H1 (cell line): ENCODE results near the gene OBSCN. TPM values are rescaled to one million over a fixed set of nuclear protein-coding genes. Genes with fewer than 3 reads are reported as not detected.

Experiments
- CTCF ChIA-PET: fragments of 300-600 bp; sonication (Branson Sonifier 250); formaldehyde crosslinking; loops from one replicate; lab custom pipeline; 2021; ENCODE audit not compliant: partially characterized antibody; lab: Charles Lee
- POLR2A ChIA-PET: fragments of 300-600 bp; sonication (Branson Sonifier 250); formaldehyde crosslinking; loops from one replicate; lab custom pipeline; 2021; ENCODE audit warnings: inconsistent platforms; ENCODE audit not compliant: partially characterized antibody; lab: Charles Lee
- DNase-seq, 2 experiments: peaks; one replicate each; pipeline versions ENCODE4 v3.0.0 to v3.0.0-alpha.2; 2010 to 2022; ENCODE audit warnings: low spot score in 2 of 2, low read depth in 1 of 2, mixed read lengths in 1 of 2
- FAIRE-seq: peaks from 2 replicates; lab custom pipeline; 2011; peaks lifted over from hg19 to GRCh38; lab: Jason Lieb, UNC
- H2AFZ ChIP-seq: 2 replicates; pipeline ENCODE4 v1.8.1; 2012; ENCODE audit warnings: low read length, inconsistent platforms
- H2AK5ac ChIP-seq: 2 replicates; pipeline ENCODE4 v1.6.1; 2013; ENCODE audit warnings: low read depth, low read length
- H2BK120ac ChIP-seq: replicated peaks from 2 replicates; pipeline ENCODE3; 2013; ENCODE audit warnings: low read depth, low read length, inconsistent platforms
- H2BK12ac ChIP-seq: 2 replicates; pipeline ENCODE4 v1.6.1; 2013; ENCODE audit warnings: low read depth, low read length
- H2BK15ac ChIP-seq: 2 replicates; pipeline ENCODE4 v1.6.1; 2013; ENCODE audit warnings: low read length
- H2BK20ac ChIP-seq: 2 replicates; pipeline ENCODE4 v1.6.1; 2013; ENCODE audit warnings: low read length
- H2BK5ac ChIP-seq: 2 replicates; pipeline ENCODE4 v1.6.1; 2013; ENCODE audit warnings: low read depth, low read length
- H3K14ac ChIP-seq: 2 replicates; pipeline ENCODE4 v1.6.1; 2013; ENCODE audit warnings: inconsistent platforms; ENCODE audit not compliant: insufficient read length
- H3K18ac ChIP-seq: 2 replicates; pipeline ENCODE4 v1.6.1; 2013; ENCODE audit warnings: low read length; ENCODE audit errors: extremely low read depth
- H3K23ac ChIP-seq: 2 replicates; pipeline ENCODE4 v1.6.1; 2013; ENCODE audit warnings: inconsistent platforms; ENCODE audit not compliant: insufficient read length
- H3K23me2 ChIP-seq: 2 replicates; pipeline ENCODE4 v1.6.1; 2013; ENCODE audit warnings: low read depth, low read length
- H3K27ac ChIP-seq: 2 replicates; pipeline ENCODE4 v1.6.1; 2011; ENCODE audit warnings: low read depth, low read length, inconsistent platforms
- H3K27me3 ChIP-seq, 4 experiments: replicated peaks in 1 of 4; 1 replicate in 1 of 4; 2 replicates in 3 of 4; pipeline versions ENCODE4 v1.6.1 to v1.8.1; 2011 to 2013; ENCODE audit warnings: low read length in 3 of 4, mild to moderate bottlenecking in 3 of 4, inconsistent platforms in 2 of 4, mixed read lengths in 2 of 4, moderate library complexity in 1 of 4; ENCODE audit not compliant: control insufficient read depth in 3 of 4, insufficient read depth in 3 of 4; ENCODE audit errors: extremely low read depth in 1 of 4
- H3K36me3 ChIP-seq, 4 experiments: 2 replicates each; pipeline versions ENCODE4 v1.6.1 to v1.8.1; 2011 to 2013; ENCODE audit warnings: mild to moderate bottlenecking in 4 of 4, low read length in 3 of 4, moderate library complexity in 2 of 4, control low read depth in 1 of 4, inconsistent platforms in 1 of 4; ENCODE audit not compliant: insufficient read depth in 4 of 4, control insufficient read depth in 2 of 4
- H3K4ac ChIP-seq: replicated peaks from 2 replicates; pipeline ENCODE3; 2013; ENCODE audit warnings: low read length, low read depth, mixed read lengths, inconsistent platforms; ENCODE audit not compliant: insufficient read length
- H3K4me1 ChIP-seq, 4 experiments: replicated peaks in 1 of 4; 1 replicate in 1 of 4; 2 replicates in 3 of 4; pipeline versions ENCODE4 v1.6.1 to v1.8.1; 2011 to 2013; ENCODE audit warnings: low read length in 3 of 4, inconsistent platforms in 2 of 4, mixed read lengths in 1 of 4; ENCODE audit not compliant: insufficient read depth in 4 of 4, control insufficient read depth in 3 of 4
- H3K4me2 ChIP-seq, 2 experiments: 2 replicates each; pipeline versions ENCODE4 v1.6.1 to v1.8.1; 2011 to 2013; ENCODE audit warnings: low read depth in 2 of 2, low read length in 2 of 2, control low read depth in 1 of 2, inconsistent platforms in 1 of 2, mild to moderate bottlenecking in 1 of 2; ENCODE audit not compliant: insufficient read depth in 1 of 2
- H3K4me3 ChIP-seq, 4 experiments: fragments of 200-600, 300-600 bp in 1 of 4; sonication (generic), shearing (Covaris generic), sonication (Bioruptor Twin) in 1 of 4; 2 replicates each; pipeline versions ENCODE4 v1.5.1 to v1.8.1; 2011 to 2016; ENCODE audit warnings: low read length in 4 of 4, low read depth in 3 of 4, control low read depth in 2 of 4, inconsistent platforms in 2 of 4, mild to moderate bottlenecking in 2 of 4, mixed read lengths in 1 of 4, moderate library complexity in 1 of 4; ENCODE audit not compliant: insufficient read depth in 2 of 4; ENCODE audit errors: extremely low read depth in 1 of 4
- H3K56ac ChIP-seq: replicated peaks from 2 replicates; pipeline ENCODE3; 2013; ENCODE audit warnings: low read depth, mild to moderate bottlenecking, mixed read lengths, low read length, inconsistent platforms; ENCODE audit not compliant: insufficient read length
- H3K79me1 ChIP-seq: 2 replicates; pipeline ENCODE4 v1.6.1; 2013; ENCODE audit warnings: low read depth, low read length, control low read depth
- H3K79me2 ChIP-seq, 2 experiments: 2 replicates each; pipeline versions ENCODE4 v1.6.1 to v1.8.1; 2012 to 2013; ENCODE audit warnings: low read length in 2 of 2, mild to moderate bottlenecking in 2 of 2, inconsistent platforms in 1 of 2; ENCODE audit not compliant: insufficient read depth in 2 of 2, control insufficient read depth in 1 of 2
- H3K9ac ChIP-seq, 4 experiments: replicated peaks in 1 of 4; 1 replicate in 1 of 4; 2 replicates in 3 of 4; pipeline versions ENCODE4 v1.6.1 to v1.8.1; 2011 to 2013; ENCODE audit warnings: low read depth in 3 of 4, low read length in 3 of 4, control low read depth in 2 of 4, mild to moderate bottlenecking in 2 of 4, moderate library complexity in 2 of 4, inconsistent platforms in 1 of 4; ENCODE audit errors: extremely low read depth in 1 of 4
- H3K9me3 ChIP-seq, 2 experiments: 2 replicates each; pipeline versions ENCODE4 v1.6.1 to v1.8.1; 2012 to 2013; ENCODE audit warnings: mild to moderate bottlenecking in 2 of 2, moderate library complexity in 2 of 2, control low read depth in 1 of 2, inconsistent platforms in 1 of 2, low read depth in 1 of 2, low read length in 1 of 2, mixed read lengths in 1 of 2; ENCODE audit not compliant: insufficient read depth in 2 of 2
- H4K20me1 ChIP-seq, 2 experiments: replicated peaks in 1 of 2; 2 replicates each; pipeline versions ENCODE3 to v1.8.1; 2011 to 2013; ENCODE audit warnings: inconsistent platforms in 2 of 2, low read length in 2 of 2, mild to moderate bottlenecking in 1 of 2; ENCODE audit not compliant: insufficient read depth in 2 of 2, control insufficient read depth in 1 of 2
- H4K5ac ChIP-seq: 2 replicates; pipeline ENCODE4 v1.6.1; 2013; ENCODE audit warnings: low read length, low read depth, mixed read lengths, inconsistent platforms; ENCODE audit not compliant: insufficient read length
- H4K8ac ChIP-seq: 2 replicates; pipeline ENCODE4 v1.8.0; 2013; ENCODE audit warnings: mild to moderate bottlenecking, moderate library complexity, low read length, inconsistent platforms; ENCODE audit not compliant: insufficient read depth; ENCODE audit errors: extremely low read depth
- H4K91ac ChIP-seq: replicated peaks from 2 replicates; pipeline ENCODE3; 2013; ENCODE audit warnings: low read length, mixed read lengths, inconsistent platforms; ENCODE audit not compliant: insufficient read length
- BRCA1 ChIP-seq: IDR thresholded peaks from 2 replicates; pipeline ENCODE4 v1.6.1; 2012; ENCODE audit warnings: low read depth, low read length, improper control_type of control experiment
- CHD1 ChIP-seq: IDR thresholded peaks from 2 replicates; pipeline ENCODE4 v1.6.1; 2012; ENCODE audit warnings: low read depth, low read length, improper control_type of control experiment
- GABPA ChIP-seq: IDR thresholded peaks from 2 replicates; pipeline ENCODE4 v1.6.1; 2011; ENCODE audit warnings: mild to moderate bottlenecking, low read length, moderate library complexity, borderline replicate concordance; ENCODE audit not compliant: insufficient read depth
- MAFK ChIP-seq: IDR thresholded peaks from 2 replicates; pipeline ENCODE4 v1.6.1; 2012; ENCODE audit warnings: low read depth, mild to moderate bottlenecking, improper control_type of control experiment, low read length
- NANOG ChIP-seq: IDR thresholded peaks from 2 replicates; pipeline ENCODE4 v1.6.1; 2011; ENCODE audit warnings: low read length, low read depth, mild to moderate bottlenecking, inconsistent platforms; ENCODE audit not compliant: insufficient read depth, poor library complexity, severe bottlenecking
- POLR2A ChIP-seq, 2 experiments: IDR thresholded peaks; 1 replicate in 1 of 2; 2 replicates in 1 of 2; pipeline ENCODE4 v1.6.1; 2011; ENCODE audit warnings: low read depth in 2 of 2, low read length in 2 of 2, mild to moderate bottlenecking in 2 of 2; ENCODE audit errors: control extremely low read depth in 1 of 2
- POLR2AphosphoS5 ChIP-seq: IDR thresholded peaks from 2 replicates; pipeline ENCODE4 v1.6.1; 2011; ENCODE audit warnings: low read depth, low read length
- SAP30 ChIP-seq: fragments of 300-600 bp; sonication (generic); IDR thresholded peaks from 2 replicates; pipeline ENCODE4 v1.7.1; 2012; ENCODE audit warnings: low read length, moderate library complexity, mild to moderate bottlenecking, inconsistent platforms; ENCODE audit not compliant: insufficient read depth, insufficient replicate concordance
- SUZ12 ChIP-seq: fragments of 200-600 bp; sonication (generic); IDR thresholded peaks from 2 replicates; pipeline ENCODE4 v1.6.1; 2012; ENCODE audit warnings: mild to moderate bottlenecking, inconsistent platforms, low read length, moderate library complexity, mixed read lengths
- TAF1 ChIP-seq: IDR thresholded peaks from 2 replicates; pipeline ENCODE4 v1.6.1; 2011; ENCODE audit warnings: mild to moderate bottlenecking, low read depth, low read length
- ZNF274 ChIP-seq: IDR thresholded peaks from 2 replicates; pipeline ENCODE4 v1.7.0; 2012; ENCODE audit warnings: low read length, borderline replicate concordance; ENCODE audit errors: extremely low read depth
- WGBS, 2 experiments: shearing (Covaris generic) in 1 of 2; methylation state at CpG; one replicate each; pipeline versions ENCODE4 v1.1.6 to v1.1.7; 2013 to 2015; ENCODE audit warnings: low lambda C conversion rate in 2 of 2, mixed read lengths in 2 of 2, inconsistent platforms in 1 of 2, low coverage in 1 of 2, missing lambda C conversion rate in 1 of 2; ENCODE audit not compliant: insufficient replicate concordance in 2 of 2, insufficient coverage in 1 of 2, insufficient read length in 1 of 2; ENCODE audit errors: extremely low coverage in 1 of 2, missing lambda C conversion rate in 1 of 2; 5-methylcytosine and 5-hydroxymethylcytosine counted together
- polyA plus RNA-seq, 7 experiments: library from polyadenylated mRNA; depleted of rRNA in 3 of 7; stranded (reverse) in 5 of 7; unstranded in 2 of 7; fragments of >200 nt in 5 of 7; fragments of 200-250 nt in 2 of 7; gene quantifications; 1 replicate in 5 of 7; 2 replicates in 1 of 7; 4 replicates in 1 of 7; pipeline versions ENCODE4 v1.2.1 to v1.2.3, GENCODE V29; 2011 to 2013; ENCODE audit warnings: missing spikeins in 2 of 7, mixed read lengths in 2 of 7
- total RNA-seq: library from RNA; stranded (reverse); fragmentation: NEBNext Ultra II Directional; extraction: Animal tissue kit (Norgen Biotek cat#: 25700); gene quantifications from 2 replicates; pipeline ENCODE4 v1.2.1, GENCODE V29; 2021

Gene OBSCN
- total and polyA plus RNA-seq, 2 of the 8 experiments (the other 6 are each of a cell fraction or from before 2014, with no cell fraction given): 7.5 to 28.4 TPM

GRCh38 chr1:228224198-228225164, 16.6 kb downstream of the OBSCN start:
- Histone ChIP-seq H2BK120ac (no peak overlapping the region), H3K79me2 (no peaks in the 10 kb centered on the region), H2AK5ac (no peak overlapping the region), H3K23ac (no peak overlapping the region), H3K4me2 (no peak overlapping the region), H3K27me3 (no peaks in the 10 kb centered on the region), H4K5ac (no peak overlapping the region), H3K18ac (no peak overlapping the region), H3K56ac (no peak overlapping the region), H3K23me2 (no peaks in the 10 kb centered on the region; the same call in 1 of the 2 replicates), H3K14ac (no peak overlapping the region), H3K9me3 (peaks cover 0 to 3% of the 10 kb centered on the region in 2 experiments; a peak in 1 of 4 replicates), H2BK5ac (no peak overlapping the region), H2BK20ac (no peak overlapping the region), H3K4me1 (no peaks in the 10 kb centered on the region; a peak in 1 of 7 replicates), H4K91ac (no peak overlapping the region), H3K27ac (no peak overlapping the region), H3K9ac (no peak overlapping the region), H2BK12ac (no peak overlapping the region), H4K8ac (no peak overlapping the region), H2AFZ (no peak overlapping the region), H4K20me1 (peaks cover 0 to 14% of the 10 kb centered on the region in 2 experiments), H2BK15ac (no peak overlapping the region), H3K36me3 (peaks cover 13 to 45% (median 26%) of the 10 kb centered on the region in 4 experiments), H3K4ac (no peak overlapping the region), H3K79me1 (peaks cover 8% of the 10 kb centered on the region), H3K4me3 (no peak overlapping the region)
- FAIRE-seq (no peak), DNase-seq (peak in 1 of 2 experiments; percentile 30)
- ChIA-PET POLR2A (interaction anchor here (0.6 to 2.8 kb wide), 2 partner anchors 8 to 11 kb away, joined by 3 to 10 read pairs; no protein-coding TSS in a partner anchor), CTCF (interaction anchor here (1.0 to 2.1 kb wide), 5 partner anchors 11 to 291 kb away, joined by 4 to 11 read pairs (median 4); no protein-coding TSS in a partner anchor)
- WGBS, 2 experiments: 91% methylated on average over 16 of the region's 16 CpGs; no CpG with 5 or more reads in 1 of the 2 experiments
- TF ChIP-seq GABPA (no peak), TAF1 (no peak), MAFK (no peak), CHD1 (no peak), NANOG (no peak), ZNF274 (no peak), SUZ12 (no peak), SAP30 (no peak), POLR2A (IDR thresholded peaks at IDR 0.05; ENCODE audit: control extremely low read depth in 1 of 2, low read depth in 2 of 2, low read length in 2 of 2) (no peak), BRCA1 (no peak), POLR2AphosphoS5 (no peak)
